HG03196 (cell line): ENCODE data around the gene TTC21A.

Experiments used
- ATAC-seq: cut with Tn5 transposase; IDR thresholded peaks from one replicate; pipeline ENCODE4 v1.9.1; 2021; ENCODE audit not compliant: unreplicated experiment

The TTC21A gene

DNA sequence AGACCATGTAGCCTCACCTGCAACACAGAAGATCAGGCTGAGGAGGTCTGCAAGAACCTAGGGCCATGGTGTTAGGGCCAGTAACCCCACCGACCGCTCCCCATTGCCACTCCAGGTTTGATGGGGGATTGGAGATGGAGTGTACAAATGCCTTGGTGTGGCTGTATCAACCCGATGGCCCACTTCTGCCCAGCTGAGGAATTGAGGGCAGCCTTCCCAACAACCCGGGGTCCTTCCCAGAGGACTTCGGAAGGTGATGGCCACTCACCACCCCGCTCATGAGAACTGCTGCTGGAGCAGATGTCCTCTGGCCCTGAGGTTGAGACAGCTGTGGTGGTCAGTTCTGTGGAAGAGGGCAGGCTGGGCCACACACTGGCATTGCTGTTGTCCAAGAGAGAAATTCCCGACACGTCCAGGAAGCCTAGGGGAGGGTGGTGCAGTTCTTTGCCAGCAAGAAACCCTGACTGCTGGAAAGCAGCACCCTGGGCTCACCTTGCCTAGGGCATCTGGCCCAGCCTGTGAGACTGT lies 8.9 kb upstream of the TTC21A start:
- ATAC-seq, result no peak

DNA sequence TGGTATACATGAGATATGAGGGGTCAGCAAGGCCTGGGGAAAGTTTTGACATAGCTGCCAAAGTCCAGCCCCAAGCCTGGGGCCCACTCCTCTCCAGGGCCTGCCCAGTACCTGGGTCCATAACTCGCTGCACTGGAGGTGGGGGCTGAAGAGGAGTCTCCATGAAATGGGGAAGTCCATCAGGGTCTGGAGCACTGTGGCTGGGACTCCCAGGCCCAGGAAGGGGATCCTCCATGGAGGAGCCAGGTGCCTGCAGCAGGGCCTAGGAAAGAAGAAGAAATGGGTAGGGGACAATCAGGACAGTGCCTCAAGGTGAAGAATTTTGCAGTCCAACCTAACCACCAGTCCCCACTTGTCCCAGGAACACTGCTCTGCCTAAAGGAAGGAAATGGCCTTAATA lies 8.2 kb upstream of the TTC21A start:
- no peak for ATAC-seq

DNA sequence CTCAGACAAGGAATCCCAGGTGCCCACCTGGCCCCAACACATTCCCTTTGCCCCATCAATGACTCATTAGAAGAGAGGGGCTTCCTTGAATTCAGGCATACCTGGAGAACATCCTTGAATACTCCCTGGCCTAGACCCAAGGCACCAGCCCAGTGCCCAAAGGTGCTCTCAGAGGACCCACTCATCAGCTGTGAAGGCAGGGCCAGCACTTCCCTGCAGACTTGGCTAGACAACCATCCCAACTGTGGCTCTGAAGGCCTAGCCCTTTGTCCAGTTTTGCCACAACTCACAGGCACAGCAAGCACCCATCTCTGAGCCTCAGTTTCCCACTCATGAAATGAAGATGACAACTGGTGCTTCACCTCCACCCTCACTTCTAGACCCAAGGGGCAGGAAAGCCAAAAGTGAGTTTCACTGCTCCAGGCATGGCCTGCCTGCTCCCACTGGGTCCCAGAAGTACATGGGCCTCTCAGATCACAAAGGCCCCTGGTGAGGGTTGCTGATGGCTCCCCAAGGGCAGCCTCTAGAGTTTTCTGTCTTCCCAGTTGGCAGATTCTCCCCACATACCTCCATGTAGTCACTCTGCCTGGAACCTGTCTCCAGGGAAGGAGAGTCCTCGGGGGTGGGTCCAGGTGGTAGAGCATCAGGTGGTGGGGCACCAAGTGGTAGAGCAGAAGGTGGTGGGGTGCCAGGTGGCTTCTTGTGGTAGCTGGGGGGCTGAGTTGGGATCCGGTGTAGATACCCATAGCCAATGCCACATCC lies 7.6 kb upstream of the TTC21A start:
- no peak for ATAC-seq

DNA sequence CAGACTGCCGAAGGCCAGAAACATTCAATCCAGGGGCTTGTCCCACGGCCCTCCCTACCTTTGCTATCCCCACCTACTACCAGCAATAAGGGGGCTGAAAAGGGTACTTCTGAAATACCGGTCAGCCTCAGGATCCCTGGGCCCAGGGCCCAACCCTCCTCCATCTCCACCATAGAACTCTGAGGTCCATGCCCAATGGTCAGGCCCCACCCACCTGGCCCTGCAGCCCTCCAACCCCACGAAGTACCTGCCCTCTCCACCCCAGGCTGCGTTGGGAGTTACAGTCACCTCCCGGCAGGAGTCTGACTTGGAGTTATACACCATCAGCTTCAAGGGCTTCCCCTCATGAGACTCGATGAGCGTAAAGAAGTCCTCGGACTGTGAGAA lies 7.0 kb upstream of the TTC21A start:
- no peak for ATAC-seq

DNA sequence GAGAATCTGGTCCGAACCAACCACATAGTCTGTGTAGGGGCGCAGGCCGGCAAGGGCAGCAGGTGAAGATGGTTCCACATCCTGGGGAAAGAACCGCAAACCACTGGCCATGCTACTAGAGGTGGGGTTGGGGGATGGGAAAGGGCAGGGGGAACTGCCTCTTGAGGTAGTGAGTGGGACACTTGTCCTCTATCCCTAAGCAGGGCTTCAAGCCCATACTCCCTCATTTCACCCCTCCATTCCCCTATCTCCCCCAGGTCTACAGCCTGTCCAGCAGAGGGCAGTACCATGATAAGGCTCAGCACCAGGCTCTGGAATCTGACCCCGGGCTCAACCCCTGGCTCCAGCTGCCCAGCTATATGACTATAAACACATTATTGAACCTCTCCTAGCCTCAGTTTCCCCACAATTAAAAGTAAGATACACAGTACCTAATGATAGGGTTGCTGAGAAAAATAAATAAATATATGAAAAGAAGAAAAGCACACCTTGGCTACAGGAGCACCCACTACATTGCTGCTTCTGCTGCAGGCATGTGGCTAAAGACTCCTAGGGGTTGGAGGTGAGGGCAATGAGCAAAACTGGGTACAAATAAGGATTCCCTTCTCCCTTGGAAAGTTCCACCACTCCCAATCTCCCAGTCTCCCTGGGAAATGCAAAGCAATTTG lies 6.3 kb upstream of the TTC21A start:
- no peak for ATAC-seq

DNA sequence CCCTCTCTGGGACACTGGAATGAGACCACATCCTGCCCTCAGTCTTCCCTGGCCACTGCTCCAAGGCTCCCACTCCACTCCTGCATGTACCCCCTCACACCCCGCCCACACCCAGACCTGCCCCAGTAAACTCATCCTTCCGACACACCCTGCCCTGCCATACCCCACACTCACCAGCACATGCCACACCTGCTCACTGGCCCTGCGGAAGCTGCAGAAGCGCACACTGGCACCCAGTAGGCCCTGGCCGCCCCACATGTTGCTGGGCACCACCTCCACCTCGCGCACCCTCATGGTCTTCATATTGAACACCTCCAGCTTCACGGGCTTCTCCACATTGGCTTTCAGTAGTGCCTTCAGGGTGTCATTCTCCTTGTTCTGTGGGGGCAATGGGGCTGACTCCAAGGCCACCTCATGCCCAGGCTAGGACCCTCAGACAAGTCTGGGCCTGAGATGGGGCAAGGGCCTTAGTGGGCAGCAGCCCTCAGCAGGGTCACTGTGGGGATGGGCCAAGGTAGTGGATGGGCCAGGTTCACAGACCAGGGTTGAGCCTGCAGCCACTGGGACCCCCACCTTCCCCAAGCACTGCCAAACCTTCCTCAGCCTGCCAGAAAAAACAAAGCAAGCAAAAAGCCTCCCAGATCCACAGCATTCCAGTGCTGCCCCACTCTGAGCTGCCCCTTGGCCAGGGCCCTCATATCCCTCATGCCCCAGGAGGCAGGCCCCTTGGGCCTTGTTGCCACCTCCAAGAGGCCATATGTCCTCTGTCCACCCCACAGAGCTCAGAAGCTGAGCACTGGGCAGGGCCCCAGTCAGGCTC lies 4.8 kb upstream of the TTC21A start:
- ATAC-seq, result no peak

DNA sequence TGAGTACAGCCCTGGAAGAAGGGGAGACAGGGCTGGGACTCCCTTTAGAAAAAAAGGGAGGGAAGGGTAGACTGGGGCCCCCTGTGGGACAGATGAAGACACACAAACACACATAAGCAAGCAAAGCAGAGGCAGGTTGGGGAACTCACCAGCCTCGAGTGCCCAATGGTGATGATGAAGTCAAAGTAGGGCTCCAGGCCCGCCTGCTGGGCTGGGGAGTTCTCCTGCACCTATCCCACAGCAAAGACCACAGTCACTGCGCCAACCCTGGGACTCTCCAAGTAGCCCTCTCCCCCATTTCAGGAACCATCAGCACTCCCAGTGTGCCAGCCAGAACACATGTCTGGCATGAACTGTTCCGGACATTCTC lies 4.2 kb upstream of the TTC21A start:
- no peak for ATAC-seq

DNA sequence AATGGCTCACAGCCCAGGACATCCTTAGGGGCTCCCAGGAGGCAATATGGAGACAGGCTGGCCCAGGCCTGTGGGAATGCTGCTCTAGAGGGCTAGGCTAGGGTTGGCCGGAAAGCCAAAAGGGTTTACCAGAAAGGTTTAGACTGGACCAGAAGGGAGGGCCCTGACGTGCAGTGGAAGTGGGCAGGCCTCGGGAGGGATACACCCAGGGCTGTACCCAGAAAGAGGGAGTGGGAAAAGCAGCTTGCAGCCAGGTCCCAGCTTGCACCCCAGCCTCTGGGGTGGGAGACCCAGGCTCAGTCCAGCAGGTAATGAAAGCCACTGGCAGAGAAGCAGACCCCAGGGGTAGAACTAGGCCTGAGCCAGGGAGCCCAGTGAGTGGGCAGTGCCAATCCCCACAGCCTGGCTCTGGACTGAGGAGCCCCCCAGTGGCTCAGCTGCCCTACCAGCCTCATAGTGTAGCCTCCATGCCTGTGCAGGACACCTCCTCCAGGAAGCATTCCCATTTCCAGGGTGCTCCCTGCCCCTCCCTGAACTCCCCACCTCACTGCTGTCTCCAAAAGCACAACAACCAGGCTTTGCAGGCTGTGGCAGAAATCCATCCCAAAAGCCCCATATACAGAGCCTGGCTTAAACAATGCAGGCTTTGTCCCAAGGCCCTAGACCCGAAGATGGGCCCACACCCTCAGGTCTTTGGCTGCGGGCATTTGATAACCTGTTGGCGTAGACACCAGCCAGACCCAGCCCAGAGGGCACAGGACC lies 3.5 kb upstream of the TTC21A start:
- ATAC-seq, result no peak

DNA sequence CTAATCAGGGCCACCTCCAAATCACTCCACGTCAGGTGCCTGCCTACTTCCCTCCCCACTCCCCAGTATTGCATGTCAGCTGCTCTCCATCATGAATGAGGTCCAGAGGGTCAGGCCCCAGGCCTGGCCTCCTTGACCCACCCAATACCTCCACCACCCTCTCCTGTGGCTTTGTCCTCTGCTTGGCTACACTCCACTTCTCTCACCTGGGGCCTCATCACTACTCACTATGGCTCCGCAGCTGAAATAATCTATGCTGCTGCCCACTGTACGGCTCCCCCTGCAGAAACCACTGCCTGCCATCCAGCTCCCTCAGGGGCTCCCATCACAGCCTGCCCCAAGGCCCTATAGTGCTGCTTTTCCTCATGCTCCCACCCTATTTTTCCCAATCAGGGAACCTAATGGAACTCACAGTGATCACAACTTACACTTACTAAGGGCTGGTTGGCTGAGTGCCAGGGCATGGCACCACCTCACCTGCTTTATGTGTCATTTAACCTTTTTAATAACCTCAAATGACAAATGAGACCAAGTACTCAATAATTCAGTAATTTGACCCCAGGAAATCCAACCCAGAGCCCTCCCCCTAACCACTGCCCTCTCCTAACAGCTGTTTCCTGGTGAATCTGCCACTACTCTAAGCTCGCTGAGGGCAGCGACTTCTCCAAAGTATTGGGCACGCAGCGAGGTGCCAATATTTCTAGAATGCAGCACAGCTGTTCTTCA lies 2.4 kb upstream of the TTC21A start:
- no peak for ATAC-seq

DNA sequence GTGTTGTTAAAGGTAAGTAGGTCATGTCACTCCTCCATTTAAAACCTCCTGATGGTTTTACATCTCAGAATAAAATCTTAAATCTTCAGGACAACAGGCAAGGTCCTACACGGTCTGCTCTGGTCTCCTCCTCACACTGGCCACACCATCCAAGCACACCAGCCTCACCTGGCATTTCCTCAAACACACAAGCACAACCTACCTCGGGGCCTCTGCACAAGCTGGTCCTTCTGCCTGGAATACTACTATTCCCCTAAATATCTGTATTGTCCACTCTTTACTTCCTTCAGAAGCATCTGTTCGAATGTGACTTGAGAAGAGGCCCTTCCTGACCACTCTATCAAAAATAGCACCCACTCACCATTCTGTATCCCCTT lies 1.8 kb upstream of the TTC21A start:
- ATAC-seq, result no peak

DNA sequence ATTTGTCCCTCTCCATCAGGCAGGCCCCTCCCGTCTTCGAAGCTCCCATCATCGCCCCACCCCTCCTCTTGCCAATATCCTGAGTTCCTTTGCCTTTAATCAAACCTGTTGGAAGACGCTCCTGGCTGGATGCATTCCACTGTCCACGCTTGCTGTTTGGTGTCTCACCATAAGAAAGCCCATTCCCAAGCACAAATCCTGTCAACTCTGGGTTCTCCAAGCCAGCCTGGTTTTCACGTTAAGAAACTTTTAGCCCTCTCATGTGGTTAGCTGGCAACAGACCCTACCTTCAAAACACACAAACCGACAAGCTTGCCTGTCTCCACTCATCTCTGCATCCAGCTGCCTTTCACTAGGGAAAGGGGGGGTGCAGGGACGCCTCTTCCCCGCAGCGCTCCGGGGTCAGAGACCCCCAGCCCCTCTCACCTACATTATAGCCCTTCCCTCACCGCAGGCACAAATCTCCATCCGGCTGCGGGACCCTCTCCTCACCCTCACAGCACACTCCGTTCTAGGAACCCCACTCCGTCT lies 1.1 kb upstream of the TTC21A start:
- ATAC-seq, result no peak

DNA sequence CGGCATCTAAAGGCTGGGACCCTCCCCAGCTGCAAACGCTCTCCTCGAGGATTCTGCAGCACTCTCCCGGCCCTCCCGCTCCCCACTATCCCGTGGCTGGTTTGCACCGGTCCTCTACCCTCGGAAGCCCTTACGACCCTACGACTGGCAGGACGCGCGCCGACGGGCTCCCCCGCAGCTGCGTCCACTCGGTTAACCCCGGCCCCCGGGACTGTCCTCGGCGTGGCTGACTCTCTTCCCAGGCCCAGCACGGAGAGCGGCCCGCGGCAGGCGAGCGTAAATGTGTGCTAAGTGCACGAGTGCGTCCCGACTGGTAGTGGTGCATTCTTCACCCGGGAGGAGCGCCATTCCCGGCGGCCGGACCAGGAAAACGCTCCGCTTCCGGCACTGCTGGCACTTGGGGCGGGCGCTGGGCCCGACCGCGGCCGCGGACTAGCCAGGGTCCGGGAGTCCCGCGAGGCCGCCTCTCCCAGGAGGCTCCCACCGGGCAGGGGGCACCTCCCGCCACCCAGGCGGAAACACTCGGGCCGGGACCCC lies 561 bp upstream of the TTC21A start:
- peak; percentile 4 for ATAC-seq

DNA sequence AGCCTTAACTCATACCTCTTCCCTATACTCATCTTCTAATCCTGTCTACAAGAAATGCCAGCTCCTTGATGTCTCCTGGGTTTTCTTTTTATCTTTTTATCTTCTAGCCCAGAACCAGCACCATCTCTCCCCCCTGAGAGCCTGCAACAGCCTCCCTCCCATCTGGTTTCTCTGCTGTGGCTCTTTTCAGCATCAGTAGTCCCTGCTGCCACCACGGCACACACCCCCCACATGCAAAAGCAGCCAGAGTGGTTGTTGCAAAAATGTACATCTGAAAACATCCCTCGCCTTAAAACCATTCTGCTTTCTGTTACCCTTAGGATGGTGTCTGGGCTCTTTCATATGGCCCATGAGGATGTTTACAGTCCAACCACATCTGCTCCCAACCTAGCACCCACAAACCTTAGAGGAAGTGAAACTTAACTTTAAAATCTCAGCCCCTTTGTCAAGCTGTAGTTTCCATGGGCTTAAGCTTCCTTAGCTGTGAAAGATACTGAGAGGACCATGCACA lies 775 bp downstream of the TTC21A start:
- peak; percentile 81 for ATAC-seq

DNA sequence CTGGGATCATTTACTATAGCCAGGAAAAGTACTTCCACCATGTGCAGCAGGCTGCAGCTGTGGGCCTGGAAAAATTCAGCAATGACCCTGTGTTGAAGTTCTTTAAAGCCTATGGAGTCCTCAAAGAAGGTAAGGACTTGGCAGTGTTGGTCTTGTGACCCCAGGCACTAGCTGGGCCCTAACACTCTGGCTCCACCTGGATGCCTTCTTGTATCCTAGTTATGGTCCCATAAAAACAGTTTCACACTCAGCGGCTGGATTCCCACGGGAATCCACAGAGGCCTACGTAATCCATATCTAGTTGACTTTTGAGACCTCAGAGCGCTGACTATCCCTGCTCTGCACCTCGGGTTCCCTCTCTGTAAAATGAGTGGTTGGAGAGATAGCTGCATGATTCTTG lies 1.6 kb downstream of the TTC21A start:
- no peak for ATAC-seq

DNA sequence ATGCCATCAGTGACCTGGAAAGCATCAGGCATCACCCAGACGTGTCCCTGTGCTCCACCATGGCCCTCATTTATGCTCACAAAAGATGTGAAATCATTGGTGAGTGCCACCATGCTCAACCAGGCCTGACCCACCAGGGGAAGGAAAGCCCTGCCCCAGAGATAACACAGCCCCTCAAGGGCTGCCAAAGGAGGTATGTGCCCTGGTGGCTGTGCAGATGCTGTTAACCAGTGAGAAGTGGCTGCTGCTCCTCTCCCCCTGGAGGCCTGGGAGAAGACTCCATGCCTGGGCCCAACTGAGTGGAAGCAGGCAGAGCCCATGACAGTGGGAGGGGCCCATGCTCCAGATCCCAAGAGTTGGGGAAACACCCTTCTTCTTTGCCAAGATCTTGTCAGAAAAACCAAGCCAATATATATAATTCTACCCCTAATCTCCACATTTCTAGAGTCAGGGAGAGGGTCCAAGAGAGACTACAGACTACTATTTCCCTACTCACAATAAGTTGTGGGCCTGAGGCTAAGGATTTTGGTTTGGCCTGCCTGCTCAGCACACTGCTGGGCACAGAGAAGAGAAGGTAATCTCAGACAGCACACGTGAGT lies 2.7 kb downstream of the TTC21A start:
- no peak for ATAC-seq

DNA sequence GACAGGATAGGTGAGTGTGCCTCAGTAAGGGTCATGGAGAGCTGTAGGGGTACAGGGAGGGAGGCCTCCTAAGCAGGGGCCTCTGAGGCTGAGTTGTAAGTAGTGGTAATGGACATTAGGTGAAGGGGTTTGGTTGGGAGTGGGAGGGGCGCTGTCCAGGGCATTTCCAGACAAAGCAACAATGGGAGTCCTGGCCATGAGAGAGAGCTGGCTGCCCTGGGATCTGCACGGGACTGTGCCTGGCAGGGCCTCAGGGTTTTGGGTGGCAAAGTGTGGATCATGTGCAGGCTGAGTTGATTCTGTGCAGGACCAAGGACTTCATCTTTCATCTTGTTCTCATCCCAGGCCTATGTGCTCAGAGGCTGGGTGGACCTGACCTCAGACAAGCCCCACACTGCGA lies 4.6 kb downstream of the TTC21A start:
- no peak for ATAC-seq

DNA sequence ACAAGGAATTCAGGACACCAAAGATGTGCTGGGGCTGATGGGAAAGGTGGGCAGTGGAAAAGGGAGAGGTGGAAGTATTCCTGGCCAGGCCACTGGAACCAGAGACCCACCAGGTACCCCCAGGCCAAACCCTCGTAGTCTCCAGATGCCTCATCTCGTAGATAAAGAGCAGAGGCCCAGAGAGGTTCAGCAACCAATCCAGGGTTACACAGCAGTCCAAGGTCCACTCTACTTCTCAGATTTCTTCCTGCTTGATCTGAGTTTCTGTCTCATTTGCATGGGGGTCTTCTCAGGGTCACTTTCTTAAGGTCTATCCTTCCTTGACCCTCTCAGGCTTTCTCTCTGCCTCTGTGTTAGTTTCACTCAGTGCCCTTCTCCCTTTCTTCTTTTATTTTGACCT lies 5.1 kb downstream of the TTC21A start:
- no peak for ATAC-seq

DNA sequence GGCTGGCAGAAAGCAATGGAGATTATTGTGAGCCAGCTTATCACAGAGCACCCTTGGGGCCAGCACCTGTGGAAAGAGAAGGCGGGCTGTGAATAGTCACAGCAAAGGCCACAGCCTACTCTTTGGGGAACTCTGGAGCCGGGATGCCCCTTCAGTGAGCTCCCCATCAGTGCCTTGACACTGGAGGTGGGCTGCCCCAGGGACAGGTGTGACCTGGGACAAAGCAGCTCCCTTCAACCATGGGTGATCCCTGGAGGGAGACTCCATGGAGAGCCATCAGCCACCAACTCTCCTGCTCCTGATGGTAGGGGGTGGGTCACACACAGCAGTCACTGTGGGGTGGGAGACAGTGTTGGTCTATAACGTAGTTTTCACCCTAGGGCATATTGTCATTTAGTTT lies 5.8 kb downstream of the TTC21A start:
- ATAC-seq, result no peak

DNA sequence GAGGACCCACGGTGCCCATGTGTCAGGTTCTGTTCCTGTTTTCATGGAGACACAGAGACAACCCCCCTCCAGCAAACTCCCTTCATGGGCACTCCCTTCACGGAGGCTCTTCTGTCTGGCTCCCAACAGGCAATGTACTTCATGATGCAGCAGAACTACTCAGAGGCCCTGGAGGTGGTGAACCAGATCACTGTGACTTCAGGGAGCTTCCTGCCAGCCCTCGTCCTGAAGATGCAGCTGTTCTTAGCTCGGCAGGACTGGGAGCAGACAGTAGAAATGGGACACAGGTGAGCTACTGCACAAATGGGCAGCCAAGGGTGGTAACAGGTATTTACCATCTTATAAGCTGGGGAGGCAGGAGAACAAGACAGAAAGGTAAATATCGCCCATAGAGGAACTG lies 7.0 kb downstream of the TTC21A start:
- no peak for ATAC-seq
